ENCODE results near the gene PRKCB. TPM values are rescaled to one million over a fixed set of nuclear protein-coding genes. Genes with fewer than 3 reads are reported as not detected.

The PRKCB gene
- total and polyA plus RNA-seq, 2 of the 8 experiments (the other 6 are each of a cell fraction or from before 2014, with no cell fraction given) = 7.1 to 12.1 TPM

GRCh38 chr16:24051125-24051524 lies 215.3 kb downstream of the PRKCB start (continued):
- TF ChIP-seq CHD7 (IDR thresholded peaks at IDR 0.05; ENCODE audit: insufficient replicate concordance, low read length) (no peak), ZNF274 (IDR thresholded peaks at IDR 0.05; ENCODE audit: borderline replicate concordance, extremely low read depth, low read length) (no peak), KDM4A (IDR thresholded peaks at IDR 0.05; ENCODE audit: low read depth, low read length, severe bottlenecking) (no peak), TCF12 (IDR thresholded peaks at IDR 0.05; ENCODE audit: low read depth, low read length) (0 out of 2 replicates have a peak, but pooled peaks have one; percentile 36), SUZ12 (IDR thresholded peaks at IDR 0.05; ENCODE audit: low read length) (no peak), POLR2A (IDR thresholded peaks at IDR 0.05; ENCODE audit: control extremely low read depth in 1 of 2, low read depth in 2 of 2, low read length in 2 of 2) (no peak), SRF (IDR thresholded peaks at IDR 0.05; ENCODE audit: low read depth, low read length) (no peak), CHD1 (IDR thresholded peaks at IDR 0.05; ENCODE audit: low read depth, low read length) (no peak), E2F6 (IDR thresholded peaks at IDR 0.05) (peak; percentile 57; the same call in 1 of the 2 replicates), HDAC6 (IDR thresholded peaks at IDR 0.05; ENCODE audit: low read depth, low read length) (no peak), RBBP5 (IDR thresholded peaks at IDR 0.05; ENCODE audit: borderline replicate concordance, low read depth, low read length) (no peak), BCL11A (IDR thresholded peaks at IDR 0.05; ENCODE audit: low read depth in 2 of 2, low read length in 2 of 2) (no peak)
